Non-pigmented ciliary epithelial cell (primary cell): ENCODE measurements around the gene ARHGEF7.

ENCODE experiments used
- DNase-seq: peaks from one replicate; pipeline ENCODE4 v3.0.0-alpha.2; 2010; ENCODE audit warnings: low read depth

Gene ARHGEF7

GRCh38 chr13:111139873-111140561 is 24.9 kb downstream of the ARHGEF7 start:
- no peak for DNase-seq

GRCh38 chr13:111140562-111141105 is 25.5 kb downstream of the ARHGEF7 start:
- DNase-seq = no peak

GRCh38 chr13:111142472-111142871 is 27.4 kb downstream of the ARHGEF7 start:
- DNase-seq = no peak

- DNase-seq = no peak
These were observed 28.9 kb downstream of the ARHGEF7 start for GRCh38 chr13:111143865-111144540.

GRCh38 chr13:111145071-111145470 is 30.0 kb downstream of the ARHGEF7 start:
- no peak for DNase-seq

GRCh38 chr13:111145506-111145905 is 30.4 kb downstream of the ARHGEF7 start:
- DNase-seq = no peak

- no peak for DNase-seq
These were observed 37.7 kb downstream of the ARHGEF7 start for GRCh38 chr13:111152844-111153243.

GRCh38 chr13:111153279-111153976 is 38.3 kb downstream of the ARHGEF7 start:
- DNase-seq = peak; percentile 47

GRCh38 chr13:111153977-111154332 is 38.8 kb downstream of the ARHGEF7 start:
- no peak for DNase-seq

GRCh38 chr13:111156421-111156820 is 41.3 kb downstream of the ARHGEF7 start:
- no peak for DNase-seq

- DNase-seq = no peak
These were observed 43.2 kb downstream of the ARHGEF7 start for GRCh38 chr13:111158136-111158805.

- DNase-seq = no peak
These were observed 44.5 kb downstream of the ARHGEF7 start for GRCh38 chr13:111159362-111160320.

GRCh38 chr13:111160648-111161047 is 45.5 kb downstream of the ARHGEF7 start:
- no peak for DNase-seq

- DNase-seq = no peak
These were observed 46.8 kb downstream of the ARHGEF7 start for GRCh38 chr13:111161601-111162600.

- DNase-seq = no peak
These were observed 50.3 kb downstream of the ARHGEF7 start for GRCh38 chr13:111165241-111166010.

- no peak for DNase-seq
These were observed 52.0 kb downstream of the ARHGEF7 start for GRCh38 chr13:111166882-111167675.

GRCh38 chr13:111168107-111168506 is 53.0 kb downstream of the ARHGEF7 start:
- no peak for DNase-seq

- no peak for DNase-seq
These were observed 56.0 kb downstream of the ARHGEF7 start for GRCh38 chr13:111171112-111171511.
